Osteocyte (in vitro differentiated cells): Measurements from ENCODE around the gene PNLIPRP1. TPM values are rescaled to one million over a fixed set of nuclear protein-coding genes. Genes with fewer than 3 reads are reported as not detected.

Experiments used
- DNase-seq: peaks from one replicate; pipeline ENCODE4 v3.0.0; 2021; ENCODE audit warnings: mixed read lengths; ENCODE audit not compliant: unreplicated experiment; ENCODE audit errors: extremely low spot score
- H3K27ac Mint-ChIP-seq: one replicate; pipeline ENCODE4 v1.8.0; 2021; ENCODE audit warnings: mild to moderate bottlenecking, mixed read lengths; ENCODE audit not compliant: unreplicated experiment
- H3K27me3 Mint-ChIP-seq: one replicate; pipeline ENCODE4 v1.8.0; 2021; ENCODE audit warnings: mixed read lengths; ENCODE audit not compliant: unreplicated experiment
- H3K36me3 Mint-ChIP-seq: one replicate; pipeline ENCODE4 v1.8.0; 2021; ENCODE audit warnings: mixed read lengths; ENCODE audit not compliant: unreplicated experiment
- H3K4me1 Mint-ChIP-seq: one replicate; pipeline ENCODE4 v1.8.0; 2021; ENCODE audit warnings: mixed read lengths; ENCODE audit not compliant: unreplicated experiment
- H3K4me3 Mint-ChIP-seq: one replicate; pipeline ENCODE4 v1.8.0; 2021; ENCODE audit warnings: mild to moderate bottlenecking, moderate library complexity, mixed read lengths; ENCODE audit not compliant: unreplicated experiment
- H3K9me3 Mint-ChIP-seq: one replicate; pipeline ENCODE4 v1.8.0; 2021; ENCODE audit warnings: mixed read lengths; ENCODE audit not compliant: unreplicated experiment
- CTCF ChIP-seq: fragments of 200-600 bp; sonication (generic); IDR thresholded peaks from 2 replicates; pipeline ENCODE4 v1.5.0; 2021; ENCODE audit warnings: antibody characterized with exemption, mild to moderate bottlenecking, moderate library complexity
- total RNA-seq: library from RNA; stranded (reverse); gene quantifications from 2 replicates; pipeline ENCODE4 v1.2.1, GENCODE V29; 2021

PNLIPRP1 gene
- total RNA-seq, 1 donor from 2014 or later = not detected

- Mint-ChIP-seq H3K9me3 (peaks cover 8% of the 10 kb centered on the region), H3K27me3 (no peaks in the 10 kb centered on the region), H3K4me1 (no peaks in the 10 kb centered on the region), H3K4me3 (no peak overlapping the region), H3K27ac (no peak overlapping the region), H3K36me3 (no peaks in the 10 kb centered on the region)
- TF ChIP-seq CTCF = no peak
- DNase-seq = no peak
Observed at GRCh38 chr10:116589926-116590325, 833 bp upstream of the PNLIPRP1 start.

- no peak for DNase-seq
- Mint-ChIP-seq H3K36me3 (no peaks in the 10 kb centered on the region), H3K4me1 (no peaks in the 10 kb centered on the region), H3K9me3 (no peaks in the 10 kb centered on the region), H3K4me3 (no peak overlapping the region), H3K27ac (no peak overlapping the region), H3K27me3 (peaks cover 2% of the 10 kb centered on the region)
- TF ChIP-seq CTCF = no peak
Observed at GRCh38 chr10:116593139-116593740, 2.5 kb downstream of the PNLIPRP1 start.

- no peaks in the 10 kb centered on the region for H3K9me3 Mint-ChIP-seq
- H3K27me3 Mint-ChIP-seq = peaks cover 2% of the 10 kb centered on the region
Observed at GRCh38 chr10:116594525-116595035, 3.8 kb downstream of the PNLIPRP1 start.

GRCh38 chr10:116596062-116596461 is 5.3 kb downstream of the PNLIPRP1 start:
- Mint-ChIP-seq H3K27me3 (peaks cover 5% of the 10 kb centered on the region), H3K4me1 (no peaks in the 10 kb centered on the region), H3K36me3 (no peaks in the 10 kb centered on the region), H3K27ac (no peak overlapping the region), H3K9me3 (no peaks in the 10 kb centered on the region), H3K4me3 (no peak overlapping the region)
- no peak for DNase-seq
- TF ChIP-seq CTCF = no peak

More at GRCh38 chr10:116594525-116595035, 3.8 kb downstream of the PNLIPRP1 start:
- DNase-seq = no peak
- no peak overlapping the region for H3K4me3 Mint-ChIP-seq
- no peak for TF ChIP-seq CTCF
- H3K27ac Mint-ChIP-seq = no peak overlapping the region
- H3K4me1 Mint-ChIP-seq = no peaks in the 10 kb centered on the region
- H3K36me3 Mint-ChIP-seq = no peaks in the 10 kb centered on the region

GRCh38 chr10:116597543-116597942 is 6.8 kb downstream of the PNLIPRP1 start:
- H3K9me3 Mint-ChIP-seq = no peaks in the 10 kb centered on the region
- H3K27ac Mint-ChIP-seq = no peak overlapping the region
- TF ChIP-seq CTCF = no peak
- no peak overlapping the region for H3K4me3 Mint-ChIP-seq
- no peaks in the 10 kb centered on the region for H3K4me1 Mint-ChIP-seq
- DNase-seq = no peak
- peaks cover 5% of the 10 kb centered on the region for H3K27me3 Mint-ChIP-seq
- no peaks in the 10 kb centered on the region for H3K36me3 Mint-ChIP-seq
